ENCODE results near the gene ALPL. TPM values are rescaled to one million over a fixed set of nuclear protein-coding genes. Genes with fewer than 3 reads are reported as not detected.

The ALPL gene
- total RNA-seq, 2 experiments from 2014 or later, result not detected

GRCh38 chr1:21532496-21532895 is 23.3 kb downstream of the ALPL start:
- H3K27me3 Mint-ChIP-seq, result peaks cover 17% of the 10 kb centered on the region
- DNase-seq (no peak), ATAC-seq (no peak)
- H3K9me3 Mint-ChIP-seq (ENCODE audit: low read depth), result no peaks in the 10 kb centered on the region
- intact Hi-C loops (cut with DNase I, micrococcal nuclease), result no loop called here
- no peaks in the 10 kb centered on the region for H3K36me3 Mint-ChIP-seq (ENCODE audit: low read depth)
- no peak overlapping the region for H3K4me3 Mint-ChIP-seq
- H3K4me1 Mint-ChIP-seq, result no peaks in the 10 kb centered on the region
- CTCF ChIA-PET, result interaction anchor here (0.9 to 1.2 kb wide), 3 partner anchors 10 to 22 kb away, joined by 3 to 4 read pairs (median 4); no protein-coding TSS in a partner anchor
- H3K27ac Mint-ChIP-seq, result no peak overlapping the region
- POLR2A ChIA-PET, result no interaction called here

GRCh38 chr1:21532992-21533534 is 23.8 kb downstream of the ALPL start:
- Mint-ChIP-seq H3K27ac (no peak overlapping the region), H3K36me3 (ENCODE audit: low read depth) (no peaks in the 10 kb centered on the region), H3K9me3 (ENCODE audit: low read depth) (no peaks in the 10 kb centered on the region), H3K27me3 (peaks cover 22% of the 10 kb centered on the region), H3K4me3 (no peak overlapping the region), H3K4me1 (no peaks in the 10 kb centered on the region)
- ChIA-PET CTCF (interaction anchor here (0.9 to 1.2 kb wide), 3 partner anchors 9 to 22 kb away, joined by 3 to 4 read pairs (median 4); no protein-coding TSS in a partner anchor), POLR2A (no interaction called here)
- ATAC-seq (no peak), DNase-seq (no peak)
- intact Hi-C loops (cut with DNase I, micrococcal nuclease), result no loop called here

DNA sequence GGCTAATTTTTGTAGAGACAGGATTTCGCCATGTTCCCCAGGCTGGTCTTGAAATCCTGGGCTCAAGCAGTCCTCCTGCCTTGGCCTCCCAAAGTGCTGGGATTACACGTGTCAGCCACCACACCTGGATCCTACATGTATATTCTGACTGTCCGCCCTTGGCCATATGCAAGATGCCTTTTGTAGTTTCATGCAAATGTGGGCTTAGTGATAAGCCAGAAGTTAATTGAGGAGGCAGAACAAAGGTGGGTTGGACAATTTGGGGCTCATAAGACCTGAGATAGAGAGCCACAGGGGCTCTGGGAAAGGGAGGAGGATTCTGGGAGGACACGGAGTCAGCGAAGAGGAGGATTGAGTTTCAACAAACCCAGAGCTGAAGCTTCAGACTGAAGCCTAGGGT is 24.9 kb downstream of the ALPL start:
- no peaks in the 10 kb centered on the region for H3K9me3 Mint-ChIP-seq (ENCODE audit: low read depth)
- POLR2A ChIA-PET, result no interaction called here
- H3K27me3 Mint-ChIP-seq, result peaks cover 27% of the 10 kb centered on the region
- ATAC-seq (no peak), DNase-seq (no peak)
- H3K36me3 Mint-ChIP-seq (ENCODE audit: low read depth), result no peaks in the 10 kb centered on the region
- intact Hi-C loops (cut with DNase I, micrococcal nuclease), result no loop called here
- CTCF ChIA-PET, result interaction anchor here (0.6 kb wide), 1 partner anchor 571 kb away, joined by 4 read pairs; no protein-coding TSS in a partner anchor
- H3K4me3 Mint-ChIP-seq, result no peak overlapping the region
- H3K27ac Mint-ChIP-seq, result no peak overlapping the region
- no peaks in the 10 kb centered on the region for H3K4me1 Mint-ChIP-seq

DNA sequence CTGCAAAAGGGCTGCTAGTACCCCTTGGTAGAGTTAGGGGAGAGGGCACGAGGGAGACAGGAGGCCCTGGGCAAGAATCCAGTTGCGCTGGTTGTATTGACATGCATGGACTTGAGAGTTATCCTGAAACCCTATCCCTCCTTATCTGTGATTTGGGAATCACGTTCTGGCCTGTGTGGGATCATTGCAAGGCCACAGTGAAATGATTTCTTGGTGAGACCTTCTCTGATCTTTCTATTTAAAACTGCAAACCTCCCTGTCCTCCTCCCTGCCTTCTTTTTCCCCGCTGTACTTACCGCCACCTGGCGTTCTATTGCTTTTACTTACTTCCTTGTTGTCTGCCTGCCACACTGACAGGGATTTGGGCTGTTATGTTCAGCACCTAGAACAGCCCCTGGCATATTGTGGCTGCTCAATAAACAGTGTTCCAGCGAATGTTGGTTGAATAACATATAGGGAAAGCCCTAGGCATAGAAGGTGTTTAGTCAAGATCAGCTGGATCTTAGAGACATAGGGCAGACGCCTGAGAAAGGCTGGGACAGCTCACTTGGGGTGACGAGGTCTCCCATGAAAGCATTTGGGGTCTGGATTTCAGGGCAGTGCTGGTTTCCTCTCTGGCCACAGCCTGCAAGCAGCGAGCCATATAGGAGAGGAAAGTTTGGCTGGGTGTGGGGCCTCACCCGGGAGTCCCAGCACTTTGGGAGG is 25.6 kb downstream of the ALPL start:
- no peaks in the 10 kb centered on the region for H3K4me1 Mint-ChIP-seq
- ChIA-PET CTCF (interaction anchor here (0.6 to 1.9 kb wide), 7 partner anchors 9 to 571 kb away, joined by 3 to 6 read pairs (median 4); no protein-coding TSS in a partner anchor), POLR2A (no interaction called here)
- intact Hi-C loops (cut with DNase I, micrococcal nuclease), result no loop called here
- H3K27ac Mint-ChIP-seq, result no peak overlapping the region
- DNase-seq (peak; percentile 50), ATAC-seq (peak; percentile 47)
- H3K4me3 Mint-ChIP-seq, result no peak overlapping the region
- H3K36me3 Mint-ChIP-seq (ENCODE audit: low read depth), result no peaks in the 10 kb centered on the region
- peaks cover 27% of the 10 kb centered on the region for H3K27me3 Mint-ChIP-seq
- H3K9me3 Mint-ChIP-seq (ENCODE audit: low read depth), result no peaks in the 10 kb centered on the region

DNA sequence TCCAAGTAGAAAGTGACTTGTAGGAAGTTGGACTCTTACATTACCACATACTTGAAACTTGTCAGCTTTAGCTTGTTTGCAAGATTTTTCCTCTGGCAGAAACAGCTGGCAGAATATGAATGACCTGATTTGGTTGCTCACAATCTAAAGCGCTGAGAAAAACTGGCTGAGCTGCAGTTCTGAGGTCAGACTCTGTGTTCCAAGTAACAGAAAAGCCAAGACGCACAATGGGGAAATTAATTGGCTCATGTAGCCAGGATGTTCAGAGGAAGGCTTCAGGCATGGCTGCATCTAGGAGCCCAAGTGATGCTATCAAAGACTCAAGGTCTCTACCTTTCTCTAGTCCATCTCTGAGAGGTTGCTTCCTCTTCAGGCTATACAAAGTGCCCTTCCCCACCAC is 27.0 kb downstream of the ALPL start:
- no peak for DNase-seq
- H3K27ac Mint-ChIP-seq, result no peak overlapping the region
- H3K27me3 Mint-ChIP-seq, result peaks cover 32% of the 10 kb centered on the region
- intact Hi-C loops (cut with DNase I, micrococcal nuclease), result no loop called here
- no peak for ATAC-seq
- H3K4me3 Mint-ChIP-seq, result no peak overlapping the region
- ChIA-PET POLR2A (no interaction called here), CTCF (interaction anchor here (1.1 to 1.9 kb wide), 4 partner anchors 15 to 80 kb away, joined by 3 to 6 read pairs (median 4); no protein-coding TSS in a partner anchor)
- no peaks in the 10 kb centered on the region for H3K4me1 Mint-ChIP-seq
- H3K36me3 Mint-ChIP-seq (ENCODE audit: low read depth), result no peaks in the 10 kb centered on the region
- H3K9me3 Mint-ChIP-seq (ENCODE audit: low read depth), result no peaks in the 10 kb centered on the region

DNA sequence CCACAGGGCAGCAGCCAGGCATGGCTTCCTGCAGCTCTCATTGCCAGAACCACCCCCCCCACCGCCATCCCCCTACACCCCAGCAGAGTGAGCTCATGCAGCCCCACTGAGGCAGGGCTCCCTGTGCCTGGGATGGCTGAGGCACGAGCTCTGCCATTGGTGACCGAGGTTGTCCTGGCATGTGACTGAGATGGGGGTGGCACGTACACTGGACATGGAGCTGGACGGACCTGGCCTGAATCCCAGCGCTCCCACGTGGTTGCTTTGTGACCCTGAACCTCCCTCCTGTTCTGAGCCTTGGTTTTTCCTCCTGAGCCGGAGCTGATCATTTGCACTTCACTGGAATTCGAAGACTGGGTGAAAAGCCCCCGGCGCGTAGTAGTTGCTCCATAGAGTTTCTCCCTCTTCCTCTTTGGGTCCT is 28.3 kb downstream of the ALPL start:
- DNase-seq (no peak), ATAC-seq (no peak)
- POLR2A ChIA-PET, result no interaction called here
- no peaks in the 10 kb centered on the region for H3K36me3 Mint-ChIP-seq (ENCODE audit: low read depth)
- CTCF ChIA-PET, result no interaction called here
- no peak overlapping the region for H3K27ac Mint-ChIP-seq
- H3K27me3 Mint-ChIP-seq, result peaks cover 27% of the 10 kb centered on the region
- no peaks in the 10 kb centered on the region for H3K4me1 Mint-ChIP-seq
- no peaks in the 10 kb centered on the region for H3K9me3 Mint-ChIP-seq (ENCODE audit: low read depth)
- H3K4me3 Mint-ChIP-seq, result no peak overlapping the region
- intact Hi-C loops (cut with DNase I, micrococcal nuclease), result no loop called here

- ChIA-PET CTCF (no interaction called here), POLR2A (no interaction called here)
- ATAC-seq, result no peak
- intact Hi-C loops (cut with DNase I, micrococcal nuclease), result no loop called here
- H3K27me3 Mint-ChIP-seq, result peaks cover 23% of the 10 kb centered on the region
- no peak overlapping the region for H3K4me3 Mint-ChIP-seq
- no peak overlapping the region for H3K27ac Mint-ChIP-seq
- H3K4me1 Mint-ChIP-seq, result no peaks in the 10 kb centered on the region
- no peaks in the 10 kb centered on the region for H3K9me3 Mint-ChIP-seq (ENCODE audit: low read depth)
- no peak for DNase-seq
- H3K36me3 Mint-ChIP-seq (ENCODE audit: low read depth), result no peaks in the 10 kb centered on the region
Measured at GRCh38 chr1:21537932-21538630, 28.9 kb downstream of the ALPL start.

GRCh38 chr1:21539933-21540332 is 30.7 kb downstream of the ALPL start:
- ATAC-seq, result no peak
- Mint-ChIP-seq H3K4me3 (no peak overlapping the region), H3K9me3 (ENCODE audit: low read depth) (no peaks in the 10 kb centered on the region), H3K27ac (no peak overlapping the region), H3K27me3 (peaks cover 20% of the 10 kb centered on the region), H3K36me3 (ENCODE audit: low read depth) (no peaks in the 10 kb centered on the region), H3K4me1 (no peaks in the 10 kb centered on the region)
- ChIA-PET CTCF (no interaction called here), POLR2A (no interaction called here)
- peak; percentile 29 for DNase-seq
- intact Hi-C loops (cut with DNase I, micrococcal nuclease), result no loop called here

DNA sequence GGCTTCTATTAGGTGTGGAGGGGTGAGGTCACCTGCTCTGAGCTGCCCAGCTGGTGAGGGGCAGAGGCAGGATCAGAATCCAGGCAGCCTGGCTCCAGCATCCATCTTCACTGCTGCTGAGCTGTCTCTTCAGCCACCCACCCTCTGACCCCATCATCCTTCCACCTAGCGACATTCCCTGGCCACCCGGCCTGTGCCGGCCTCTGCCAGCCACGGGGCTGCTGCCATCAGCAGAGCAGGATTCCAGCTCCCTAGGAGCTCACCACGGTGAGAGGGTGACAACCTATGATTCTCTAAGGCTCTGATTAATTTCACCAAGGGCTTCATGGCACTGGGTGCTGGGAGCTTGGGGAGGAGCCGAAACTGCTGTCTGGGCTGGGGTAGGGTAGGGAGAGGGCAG is 32.1 kb downstream of the ALPL start:
- no peaks in the 10 kb centered on the region for H3K9me3 Mint-ChIP-seq (ENCODE audit: low read depth)
- CTCF ChIA-PET, result interaction anchor here (0.6 to 1.2 kb wide), 2 partner anchors 22 to 306 kb away, joined by 4 to 5 read pairs; no protein-coding TSS in a partner anchor
- H3K36me3 Mint-ChIP-seq (ENCODE audit: low read depth), result no peaks in the 10 kb centered on the region

GRCh38 chr1:21541835-21542234 is 32.6 kb downstream of the ALPL start:
- no peak for DNase-seq
- no peak for ATAC-seq
- POLR2A ChIA-PET, result no interaction called here
- Mint-ChIP-seq H3K4me1 (no peaks in the 10 kb centered on the region), H3K9me3 (ENCODE audit: low read depth) (no peaks in the 10 kb centered on the region), H3K36me3 (ENCODE audit: low read depth) (no peaks in the 10 kb centered on the region), H3K27ac (no peak overlapping the region), H3K27me3 (peaks cover 18% of the 10 kb centered on the region), H3K4me3 (no peak overlapping the region)
- CTCF ChIA-PET, result interaction anchor here (0.6 to 1.2 kb wide), 3 partner anchors 9 to 306 kb away, joined by 3 to 5 read pairs (median 4); no protein-coding TSS in a partner anchor
- intact Hi-C loops (cut with DNase I, micrococcal nuclease), result no loop called here

More for the DNA sequence above, 32.1 kb downstream of the ALPL start:
- no peak overlapping the region for H3K4me3 Mint-ChIP-seq
- ATAC-seq, result no peak
- H3K4me1 Mint-ChIP-seq, result no peaks in the 10 kb centered on the region
- DNase-seq, result no peak
- POLR2A ChIA-PET, result no interaction called here
- intact Hi-C loops (cut with DNase I, micrococcal nuclease), result no loop called here
- peaks cover 18% of the 10 kb centered on the region for H3K27me3 Mint-ChIP-seq
- H3K27ac Mint-ChIP-seq, result no peak overlapping the region

DNA sequence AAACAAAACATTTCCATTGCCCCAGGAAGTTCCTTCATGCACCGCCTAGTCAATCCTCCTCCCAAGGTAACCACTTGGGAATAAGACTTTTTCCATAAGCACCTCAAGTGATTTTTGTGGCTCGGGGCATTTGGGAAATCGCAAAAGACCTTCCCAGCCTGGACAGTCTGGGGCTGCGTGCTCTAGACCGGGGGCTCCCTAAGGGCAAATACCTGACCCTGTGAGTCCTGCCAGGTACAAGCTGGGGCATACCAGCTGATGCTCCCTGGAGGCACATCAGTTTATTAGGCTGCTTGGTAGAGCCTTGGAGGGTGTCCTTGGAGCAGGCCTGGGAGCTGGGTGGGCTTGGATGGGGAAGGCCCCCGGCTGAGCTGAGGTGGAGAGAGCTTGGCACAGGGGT is 34.4 kb downstream of the ALPL start:
- no peak overlapping the region for H3K27ac Mint-ChIP-seq
- H3K36me3 Mint-ChIP-seq (ENCODE audit: low read depth), result no peaks in the 10 kb centered on the region
- H3K9me3 Mint-ChIP-seq (ENCODE audit: low read depth), result no peaks in the 10 kb centered on the region
- H3K4me1 Mint-ChIP-seq, result no peaks in the 10 kb centered on the region
- DNase-seq, result no peak
- no peak overlapping the region for H3K4me3 Mint-ChIP-seq
- ChIA-PET CTCF (interaction anchor here (1.1 kb wide), 1 partner anchor 52 kb away, joined by 3 read pairs; no protein-coding TSS in a partner anchor), POLR2A (no interaction called here)
- intact Hi-C loops (cut with DNase I, micrococcal nuclease), result no loop called here
- ATAC-seq, result no peak
- H3K27me3 Mint-ChIP-seq, result peaks cover 12% of the 10 kb centered on the region
